ENCODE data around the gene KITLG.
"Not testable (repeated sequence)": the region's sequence is repeated elsewhere in the genome, so short reads cannot be mapped to it uniquely, and the experiment has no call there.

Gene KITLG

DNA sequence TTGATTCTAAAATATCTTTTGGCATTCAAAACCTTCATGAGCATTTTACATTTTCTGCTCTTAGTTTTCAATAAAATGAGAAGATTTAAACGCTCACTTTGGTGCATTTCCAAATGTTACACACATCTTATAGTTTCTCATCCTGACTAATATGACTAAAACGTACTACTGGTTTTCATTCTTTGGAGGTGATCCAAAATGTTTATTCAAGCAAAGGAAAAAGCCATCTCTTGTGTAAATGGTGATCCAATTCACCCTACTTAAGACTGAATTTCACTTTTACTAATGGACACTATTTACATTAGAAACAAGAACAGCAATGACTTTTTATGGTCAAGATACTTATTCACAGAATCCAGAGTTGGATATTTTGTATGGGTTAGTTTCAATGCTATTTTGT is 86.6 kb downstream of the KITLG start:
- no peak for DNase-seq (ENCODE audit: low spot score)

DNA sequence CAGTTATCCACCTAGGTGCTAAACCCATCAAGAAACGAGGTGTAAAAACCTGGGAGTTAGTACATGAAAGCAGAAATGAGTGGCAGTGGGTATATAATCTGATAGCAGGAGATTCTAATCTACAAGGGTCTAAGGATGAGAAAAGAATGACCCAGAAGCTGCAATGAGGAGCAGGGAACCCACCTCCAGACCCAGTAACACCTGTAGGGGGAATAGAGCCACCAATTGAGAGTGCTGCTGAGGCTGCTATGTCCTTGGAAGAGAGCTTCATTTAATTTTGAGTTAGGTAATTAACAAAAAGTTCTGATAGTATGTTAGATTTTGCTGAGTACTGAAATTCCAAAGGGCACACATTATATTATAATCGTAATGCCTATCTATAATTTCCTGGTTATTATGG is 89.8 kb downstream of the KITLG start:
- DNase-seq (ENCODE audit: low spot score) = no peak

DNA sequence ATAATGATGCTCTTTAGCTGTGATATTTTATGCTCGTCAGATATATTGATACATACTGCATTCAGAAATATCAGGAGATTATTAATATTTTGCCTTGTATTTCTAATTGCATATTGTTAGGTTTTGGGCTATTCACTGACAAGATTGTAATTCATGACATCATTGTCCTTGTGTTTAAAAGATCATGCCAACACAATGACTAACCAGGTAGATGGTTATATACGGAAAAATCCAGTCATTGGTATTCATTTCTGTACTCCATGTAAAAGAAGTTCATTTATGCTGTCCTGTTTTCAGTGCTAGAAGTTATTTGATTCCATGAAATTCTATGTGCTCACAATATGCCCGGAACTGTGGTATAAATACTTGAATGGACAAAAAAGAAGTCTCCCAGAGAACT is 107.5 kb downstream of the KITLG start:
- no peak for DNase-seq (ENCODE audit: low spot score)

DNA sequence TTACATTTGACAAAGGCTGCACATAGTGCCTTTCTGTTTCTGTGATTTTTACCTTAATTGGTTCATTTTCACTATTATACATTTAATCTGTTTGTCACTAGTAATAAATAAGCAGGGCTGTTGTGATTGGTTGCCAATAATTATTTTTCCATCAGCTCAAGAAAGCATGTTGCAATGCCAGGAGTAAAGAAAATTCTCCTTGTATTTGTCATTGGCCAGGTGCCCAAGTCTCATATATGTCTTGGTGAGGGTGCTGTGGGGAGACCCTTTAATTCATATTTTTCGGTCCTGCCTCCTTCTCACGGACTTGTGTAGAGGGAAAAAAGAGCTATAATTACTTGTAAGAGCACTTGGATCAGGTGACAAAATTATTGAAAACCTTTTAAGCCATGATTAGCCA is 108.0 kb downstream of the KITLG start:
- no peak for DNase-seq (ENCODE audit: low spot score)

DNA sequence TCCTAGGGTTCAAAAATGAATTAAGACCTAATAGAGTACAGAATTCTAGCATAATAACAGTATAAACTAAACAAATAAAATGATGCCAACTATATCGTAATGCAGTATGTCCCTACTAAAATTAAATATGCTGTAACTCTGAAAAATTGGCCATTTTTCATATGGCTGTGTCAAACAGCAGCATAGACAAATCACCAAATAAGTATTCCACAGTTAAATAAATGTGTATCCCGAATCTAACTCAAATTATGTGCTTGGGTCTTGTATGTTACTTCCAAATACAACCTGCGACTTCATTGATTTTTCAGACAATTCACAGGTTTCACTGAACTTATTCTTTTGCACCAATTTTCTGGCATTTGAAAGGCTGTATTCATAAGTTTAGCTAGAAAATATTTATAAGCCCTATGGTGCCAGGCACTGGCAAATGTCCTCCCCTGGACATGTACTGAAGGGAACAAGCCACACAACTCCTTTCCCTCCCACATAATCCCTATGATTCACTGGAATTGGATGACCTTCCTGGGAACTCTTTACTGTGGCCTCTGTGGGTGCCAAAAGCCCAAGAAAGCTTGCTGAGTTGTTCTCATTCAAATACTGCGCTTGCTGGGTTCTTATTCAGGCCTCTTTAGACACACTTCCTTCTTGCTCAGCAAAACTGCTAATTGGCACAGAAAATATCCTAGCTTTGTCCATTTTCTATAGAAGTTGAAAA is 108.8 kb downstream of the KITLG start:
- no peak for DNase-seq (ENCODE audit: low spot score)

DNA sequence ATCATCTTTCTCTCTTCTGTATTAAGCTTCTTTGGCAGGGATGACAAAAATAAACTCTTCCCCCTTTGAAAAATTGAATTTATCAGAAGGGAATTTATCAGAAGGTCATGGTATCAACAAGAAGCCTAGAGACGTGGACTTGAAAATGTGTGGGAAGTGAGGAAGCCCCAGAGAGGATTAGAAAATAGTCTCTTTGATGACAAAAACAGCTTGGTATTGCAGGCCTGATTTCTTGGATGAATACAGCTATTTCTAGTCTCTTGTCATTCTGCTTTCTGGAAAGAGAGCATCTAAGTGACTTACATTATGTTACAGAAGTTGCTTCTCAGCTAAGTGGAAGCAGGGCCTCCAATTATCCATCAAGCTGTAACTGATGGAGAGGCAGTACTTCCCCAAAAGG is 111.1 kb downstream of the KITLG start:
- DNase-seq (ENCODE audit: low spot score) = no peak

DNA sequence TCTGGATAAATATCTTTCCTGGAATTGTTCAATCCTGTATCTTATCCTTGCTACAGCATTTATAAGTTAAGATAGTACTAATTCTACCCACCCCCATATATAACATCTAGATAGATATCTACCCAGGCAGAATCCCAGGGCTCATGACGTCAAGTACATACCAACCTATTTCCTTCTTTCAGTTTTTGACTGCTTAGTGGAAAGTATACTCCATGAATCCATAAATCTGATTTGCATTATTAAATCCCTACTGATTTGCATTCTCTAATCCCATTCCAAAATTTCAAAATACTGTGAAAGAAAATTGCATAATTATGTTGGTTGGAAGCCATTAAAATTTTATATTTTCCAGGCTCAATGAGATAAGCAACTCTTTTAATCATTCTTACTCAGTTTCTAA is 111.7 kb downstream of the KITLG start:
- DNase-seq (ENCODE audit: low spot score) = no peak

DNA sequence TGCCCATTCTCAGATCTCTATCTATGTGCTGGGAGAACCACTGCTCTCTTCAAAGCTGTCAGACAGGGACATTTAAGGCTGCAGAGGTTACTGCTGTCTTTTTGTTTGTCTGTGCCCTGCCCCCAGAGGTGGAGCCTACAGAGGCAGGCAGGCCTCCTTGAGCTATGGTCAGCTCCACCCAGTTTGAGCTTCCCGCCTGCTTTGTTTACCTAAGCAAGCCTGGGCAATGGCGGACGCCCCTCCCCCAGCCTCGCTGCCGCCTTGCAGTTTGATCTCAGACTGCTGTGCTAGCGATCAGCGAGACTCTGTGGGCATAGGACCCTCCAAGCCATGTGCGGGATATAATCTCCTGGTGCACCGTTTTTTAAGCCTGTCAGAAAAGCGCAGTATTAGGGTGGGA is 113.6 kb downstream of the KITLG start:
- DNase-seq (ENCODE audit: low spot score) = not testable (repeated sequence)

DNA sequence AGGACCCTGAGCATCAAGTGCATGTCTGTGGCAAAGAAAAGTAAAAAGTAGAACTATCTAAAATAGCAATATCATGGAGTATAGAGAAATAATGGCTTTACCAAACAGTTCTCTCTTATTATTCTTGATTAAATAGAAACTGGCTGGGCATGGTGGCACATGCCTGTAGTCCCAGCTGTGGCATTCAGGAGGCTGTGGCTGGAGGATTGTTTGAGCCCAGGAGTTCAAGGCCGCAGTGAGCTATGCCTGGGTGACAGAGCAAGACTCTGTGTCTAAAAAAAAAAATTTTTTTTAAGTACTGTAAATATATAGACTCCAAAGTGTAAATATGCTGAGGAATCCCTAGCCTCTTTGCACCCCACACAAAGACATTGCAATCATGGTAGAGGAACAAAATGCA is 121.9 kb downstream of the KITLG start:
- DNase-seq (ENCODE audit: low spot score) = no peak

DNA sequence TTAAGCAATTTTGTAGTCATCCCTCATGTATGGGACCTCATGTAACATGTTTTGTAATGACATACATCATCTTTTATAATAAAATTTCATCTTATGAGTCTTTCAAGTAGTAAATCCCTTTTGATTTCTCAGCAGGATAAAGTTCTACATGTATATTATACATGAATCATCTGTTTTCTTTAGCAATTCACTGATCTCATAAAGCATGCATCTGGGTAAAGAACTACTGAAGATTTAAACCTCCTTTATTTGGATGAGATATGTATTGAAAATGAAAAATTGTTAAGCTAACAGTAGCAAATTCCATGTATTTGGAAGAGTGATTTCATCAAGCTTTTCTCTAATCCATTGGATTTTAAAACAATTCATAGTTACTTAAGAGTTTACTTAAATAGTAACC is 126.9 kb downstream of the KITLG start:
- DNase-seq (ENCODE audit: low spot score) = no peak

DNA sequence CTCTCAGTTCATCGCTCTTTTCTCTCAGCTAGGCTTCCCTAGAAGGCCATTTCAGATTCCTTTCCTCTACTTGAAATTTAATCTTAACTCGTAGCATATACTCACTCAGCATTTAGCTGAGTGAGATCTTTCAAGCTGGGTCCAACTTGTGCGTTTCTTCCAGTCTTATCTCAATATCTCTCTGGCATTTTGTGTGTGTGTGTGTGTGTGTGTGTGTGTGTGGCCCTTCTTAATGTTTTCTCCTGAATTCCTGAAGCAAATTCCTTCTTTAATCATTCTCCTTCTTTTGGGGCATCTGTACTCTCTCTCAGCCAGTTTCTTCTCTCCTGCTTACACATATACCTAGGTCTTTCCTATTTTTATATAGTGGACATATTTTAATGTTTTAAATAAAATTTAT is 129.1 kb downstream of the KITLG start:
- DNase-seq (ENCODE audit: low spot score) = no peak

DNA sequence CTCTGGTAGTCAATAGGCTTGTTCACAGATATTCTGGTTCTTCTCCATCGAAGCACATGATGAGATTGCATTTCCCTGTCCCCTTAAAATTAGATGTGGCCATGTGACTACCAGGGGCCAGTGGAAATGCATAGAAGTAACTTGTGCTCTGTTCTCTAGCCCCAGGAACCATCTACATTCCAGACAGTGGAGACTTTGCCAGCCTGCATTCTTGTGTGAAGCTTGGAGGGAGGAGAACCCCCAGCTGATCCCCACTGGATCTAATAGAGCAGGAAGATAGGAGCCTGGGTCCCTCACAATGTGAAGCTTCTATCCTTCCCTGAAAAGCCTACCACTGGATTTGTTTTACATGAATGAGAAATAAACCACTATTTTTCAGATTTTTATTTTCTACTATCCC is 130.1 kb downstream of the KITLG start:
- no peak for DNase-seq (ENCODE audit: low spot score)

DNA sequence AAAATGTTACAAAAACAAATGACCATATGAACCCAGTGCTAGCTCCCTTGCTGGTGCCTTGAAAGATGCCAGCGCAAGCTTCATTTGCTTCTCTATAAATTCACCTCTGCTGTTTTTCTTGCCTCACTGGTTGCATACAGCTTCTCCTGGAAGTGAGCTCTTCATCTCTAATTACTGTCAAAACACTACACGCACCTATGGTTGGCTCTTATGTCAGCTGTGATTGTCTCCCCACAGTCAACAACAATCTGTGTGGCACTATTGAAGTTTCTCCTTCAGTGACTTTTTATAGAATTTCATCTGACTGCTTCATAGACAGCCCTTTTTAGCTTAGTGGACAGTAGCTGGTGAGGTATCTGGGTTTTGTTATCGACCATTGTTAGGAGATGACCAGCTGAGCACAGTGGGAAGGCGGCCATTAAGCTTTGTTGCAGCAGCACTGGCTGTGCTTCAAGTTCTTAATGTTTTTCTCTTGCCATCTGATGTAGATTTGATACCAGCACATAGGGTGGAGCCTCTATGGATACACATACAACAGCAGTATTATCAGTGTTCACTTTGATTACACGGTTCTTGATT is 131.8 kb downstream of the KITLG start:
- no peak for DNase-seq (ENCODE audit: low spot score)

DNA sequence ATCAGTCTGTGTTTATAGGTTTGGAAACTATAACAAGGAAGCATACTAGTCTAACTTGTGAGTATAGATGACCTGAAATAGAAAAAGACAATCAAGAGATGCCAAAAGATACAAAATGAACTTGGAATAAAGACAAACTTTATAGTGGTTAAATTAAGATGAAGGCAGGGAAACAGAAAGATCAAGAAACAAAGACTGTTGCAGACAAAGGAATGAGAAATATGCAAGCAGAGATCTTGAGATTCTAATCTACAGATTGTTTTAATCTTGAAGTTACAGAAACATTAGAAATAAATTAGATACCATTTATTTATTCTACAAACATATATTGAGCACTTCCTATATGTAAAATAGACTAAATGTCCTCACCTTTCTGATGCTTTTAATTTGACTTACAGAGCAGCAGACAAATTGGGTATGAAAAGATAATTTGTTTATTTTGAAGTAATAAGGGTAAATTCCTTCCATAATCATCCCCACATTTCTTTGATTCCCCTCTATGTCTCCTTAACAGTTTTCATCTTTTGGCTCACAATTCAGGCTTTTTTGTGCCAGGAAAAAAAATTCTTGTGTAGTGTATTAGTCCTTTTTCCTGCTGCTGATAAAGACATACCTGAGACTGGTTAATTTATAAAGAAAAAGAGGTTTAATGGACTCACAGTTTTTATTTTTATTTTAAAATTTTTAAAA is 134.4 kb downstream of the KITLG start:
- no peak for DNase-seq (ENCODE audit: low spot score)

DNA sequence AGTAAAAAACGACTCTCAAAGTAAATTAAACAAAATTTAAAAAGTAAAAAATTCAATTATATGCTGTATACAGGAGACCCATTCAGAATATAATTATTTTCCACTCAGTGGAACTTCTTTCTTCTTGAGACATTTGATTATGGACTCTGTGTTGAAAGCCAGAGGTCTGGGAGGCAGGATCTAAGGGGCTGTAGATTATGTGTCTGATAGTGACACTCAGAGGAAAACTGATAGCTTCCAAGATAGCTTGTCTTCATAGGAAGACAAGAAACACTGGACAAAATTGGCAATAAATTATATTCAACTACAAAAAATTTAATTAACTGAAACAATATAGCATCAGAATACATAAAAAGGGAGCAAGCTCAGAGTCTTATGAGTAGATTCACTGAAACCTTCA is 135.8 kb downstream of the KITLG start:
- DNase-seq (ENCODE audit: low spot score) = no peak

Data from D341Med (cell line).